HTR-8/SVneo (cell line): ENCODE measurements around the gene ARHGAP8.

Experiments
- DNase-seq: peaks from one replicate; pipeline ENCODE4 v3.0.0; 2011; ENCODE audit warnings: low spot score, mixed read lengths; ENCODE audit not compliant: insufficient read length
- FAIRE-seq: peaks from 2 replicates; lab custom pipeline; 2011; peaks lifted over from hg19 to GRCh38; lab: Jason Lieb, UNC

Gene ARHGAP8

DNA sequence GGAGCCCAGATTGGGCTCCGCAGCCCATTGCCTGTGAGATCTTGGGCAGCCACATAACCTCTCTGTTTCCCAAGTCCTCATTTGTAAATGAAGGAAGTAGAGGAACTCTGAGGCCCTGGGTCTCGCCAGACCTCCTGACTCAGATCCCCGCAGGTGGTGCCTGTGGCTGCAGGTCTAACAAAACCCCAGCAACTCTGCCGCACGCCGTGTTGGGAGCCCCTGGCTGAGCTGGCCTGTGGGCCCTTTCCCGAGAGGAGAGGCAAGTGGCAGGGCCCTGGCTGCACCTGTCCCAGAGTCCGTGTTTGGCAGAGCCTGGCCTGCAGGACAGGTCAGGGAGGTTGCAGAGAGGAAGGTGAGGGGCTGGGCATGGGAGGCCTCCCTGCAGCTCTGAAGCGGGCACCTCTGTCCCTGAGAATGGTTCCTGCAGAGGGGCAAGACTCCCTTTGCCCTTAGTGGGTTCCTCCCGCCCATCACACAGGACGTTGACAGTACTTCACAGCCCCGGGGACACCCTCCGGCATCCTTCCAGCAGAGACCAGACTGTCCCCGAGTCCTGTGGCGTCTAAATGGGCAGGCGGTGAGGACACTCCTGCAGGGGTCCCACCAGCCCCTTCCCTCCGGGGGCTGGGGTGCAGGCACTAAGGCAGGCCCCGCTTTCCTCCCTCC lies 67.7 kb downstream of the ARHGAP8 start:
- DNase-seq = no peak

DNA sequence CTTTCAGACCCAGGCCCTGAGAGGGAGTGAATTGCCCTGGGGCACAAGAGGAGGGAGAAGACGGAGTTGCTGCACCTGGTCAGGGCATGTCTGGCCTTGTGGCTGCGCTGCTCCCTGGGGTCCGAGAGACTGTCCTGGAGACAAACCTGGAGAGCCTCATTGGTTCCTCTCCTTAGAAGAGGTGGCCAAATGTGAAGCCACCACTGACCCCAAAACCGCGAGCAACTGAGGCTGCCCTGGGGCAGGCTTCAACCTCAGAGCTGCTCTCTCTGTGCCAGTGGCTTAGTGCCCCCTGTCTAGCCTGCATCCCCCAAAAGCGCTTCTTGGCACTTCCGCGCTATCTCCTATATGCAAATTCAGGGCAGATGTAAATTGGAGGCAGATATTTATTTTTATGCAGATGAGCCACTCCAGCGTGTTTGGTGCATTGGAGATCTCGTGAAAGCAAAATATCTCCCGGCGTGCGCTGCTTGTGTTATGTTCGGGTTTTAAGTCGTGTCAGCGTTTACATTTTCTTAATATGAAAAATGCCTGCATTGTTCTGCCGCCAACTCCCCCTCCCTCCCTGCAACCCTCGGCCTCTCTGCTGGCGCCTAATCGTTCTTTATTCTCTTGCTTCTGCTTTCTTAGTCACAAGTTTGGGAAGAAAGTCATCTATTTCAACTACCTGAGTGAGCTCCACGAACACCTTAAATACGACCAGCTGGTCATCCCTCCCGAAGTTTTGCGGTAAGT lies 69.5 kb downstream of the ARHGAP8 start:
- DNase-seq (no peak), FAIRE-seq (no peak)

More for the DNA sequence above, 67.7 kb downstream of the ARHGAP8 start:
- FAIRE-seq = no peak

DNA sequence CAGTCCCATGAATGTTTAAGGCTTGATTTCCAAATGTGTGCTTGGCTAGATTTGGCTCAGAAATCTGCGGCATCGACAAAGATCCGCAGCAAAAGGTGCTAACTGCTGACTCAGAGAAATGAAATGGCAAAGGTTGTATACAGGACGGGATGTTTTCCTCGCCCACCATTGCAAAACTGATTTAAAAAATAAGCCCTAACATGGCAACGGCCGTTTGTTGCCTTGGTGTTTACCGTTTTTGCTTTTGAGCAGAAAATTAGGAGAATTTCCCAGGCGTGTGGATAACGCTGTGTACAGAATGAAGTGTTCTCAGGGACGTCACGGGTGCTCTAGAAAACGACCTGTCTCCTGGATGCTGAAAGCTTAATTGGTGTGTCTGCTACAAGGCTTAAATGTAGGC lies 70.2 kb downstream of the ARHGAP8 start:
- no peak for DNase-seq
- FAIRE-seq = no peak

- no peak for DNase-seq
- FAIRE-seq = no peak
Measured at GRCh38 chr22:44823396-44823795, 71.0 kb downstream of the ARHGAP8 start.

- no peak for FAIRE-seq
- no peak for DNase-seq
Measured at GRCh38 chr22:44823806-44824205, 71.4 kb downstream of the ARHGAP8 start.

DNA sequence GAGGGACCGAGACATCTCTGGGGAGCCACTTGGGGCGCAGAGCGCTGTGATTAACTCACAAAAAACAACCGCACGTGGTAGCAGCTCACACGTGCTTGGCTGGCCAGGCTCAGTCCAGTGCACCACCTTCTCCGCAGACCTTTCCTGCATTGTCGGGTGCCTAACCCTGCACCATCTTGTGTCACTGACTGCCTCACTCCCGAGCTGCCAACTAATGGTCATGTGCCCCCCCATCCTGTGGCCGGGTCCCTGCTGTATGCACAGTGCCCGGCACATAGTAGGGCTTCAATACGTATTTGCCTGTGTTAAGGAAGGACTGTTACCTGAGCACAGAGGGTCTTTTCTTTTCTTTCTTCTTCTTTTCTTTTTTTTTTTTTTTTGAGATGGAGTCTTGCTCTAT lies 71.9 kb downstream of the ARHGAP8 start:
- no peak for FAIRE-seq
- no peak for DNase-seq

GRCh38 chr22:44825310-44826150 lies 73.2 kb downstream of the ARHGAP8 start:
- DNase-seq = no peak
- no peak for FAIRE-seq

GRCh38 chr22:44827666-44828190 lies 75.4 kb downstream of the ARHGAP8 start:
- FAIRE-seq = no peak
- no peak for DNase-seq

- FAIRE-seq (no peak), DNase-seq (peak; percentile 45)
Measured at GRCh38 chr22:44828193-44828592, 75.8 kb downstream of the ARHGAP8 start.

- DNase-seq = no peak
Measured at GRCh38 chr22:44831885-44832284, 79.5 kb downstream of the ARHGAP8 start.

DNA sequence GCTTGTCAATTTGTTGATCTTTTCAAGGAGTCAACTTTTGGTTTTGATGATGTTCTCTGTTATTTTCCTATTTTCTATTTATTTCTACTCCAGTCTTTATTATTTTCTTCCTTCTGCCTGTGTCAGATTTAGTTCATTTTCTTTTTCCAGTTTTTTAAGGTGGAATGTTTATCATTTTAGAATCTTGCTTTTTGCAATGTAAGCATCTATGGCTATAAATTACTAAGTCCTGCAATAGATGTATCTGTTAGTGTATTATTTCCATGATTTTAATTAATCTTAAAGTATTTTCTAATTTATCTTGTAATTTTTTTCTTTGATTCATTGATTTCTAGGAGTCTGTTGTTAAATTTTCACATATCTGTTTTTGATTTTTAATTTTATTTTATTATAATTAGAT lies 81.7 kb downstream of the ARHGAP8 start:
- DNase-seq (no peak), FAIRE-seq (no peak)

More at GRCh38 chr22:44831885-44832284, 79.5 kb downstream of the ARHGAP8 start:
- FAIRE-seq = no peak

GRCh38 chr22:44837481-44837880 lies 85.1 kb downstream of the ARHGAP8 start:
- FAIRE-seq (no peak), DNase-seq (no peak)

DNA sequence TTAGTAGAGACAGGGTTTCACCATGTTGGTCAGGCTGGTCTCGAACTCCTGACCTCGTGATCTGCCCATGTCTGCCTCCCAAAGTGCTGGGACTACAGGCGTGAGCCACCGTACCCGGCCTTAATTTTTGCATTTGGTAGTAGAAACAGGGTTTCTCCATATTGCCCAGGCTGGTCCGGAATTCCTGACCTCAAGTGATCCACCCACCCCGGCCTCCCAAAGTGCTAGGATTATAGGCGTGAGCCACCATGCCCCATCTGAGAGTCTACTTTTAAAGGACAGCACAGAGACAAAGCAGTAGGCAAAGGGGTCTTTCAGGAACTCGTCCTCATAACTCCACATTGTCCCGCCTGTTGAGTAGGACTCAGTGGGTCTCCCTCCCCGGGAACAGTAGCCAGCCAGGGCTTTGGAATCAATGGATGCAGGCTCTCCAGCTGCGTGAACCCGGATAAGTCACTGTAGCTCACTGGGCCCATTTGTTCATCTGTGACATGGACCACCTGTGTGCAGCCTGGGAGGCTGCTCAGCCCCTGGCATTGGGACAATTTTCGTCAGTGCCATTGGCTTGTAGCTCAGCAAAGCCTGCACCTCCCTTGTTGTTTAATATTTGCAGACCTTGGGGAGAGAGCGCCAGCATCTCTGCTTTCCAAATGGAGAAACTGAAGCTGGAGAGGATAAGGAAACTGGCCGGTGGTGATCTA lies 86.1 kb downstream of the ARHGAP8 start:
- no peak for DNase-seq
- no peak for FAIRE-seq

DNA sequence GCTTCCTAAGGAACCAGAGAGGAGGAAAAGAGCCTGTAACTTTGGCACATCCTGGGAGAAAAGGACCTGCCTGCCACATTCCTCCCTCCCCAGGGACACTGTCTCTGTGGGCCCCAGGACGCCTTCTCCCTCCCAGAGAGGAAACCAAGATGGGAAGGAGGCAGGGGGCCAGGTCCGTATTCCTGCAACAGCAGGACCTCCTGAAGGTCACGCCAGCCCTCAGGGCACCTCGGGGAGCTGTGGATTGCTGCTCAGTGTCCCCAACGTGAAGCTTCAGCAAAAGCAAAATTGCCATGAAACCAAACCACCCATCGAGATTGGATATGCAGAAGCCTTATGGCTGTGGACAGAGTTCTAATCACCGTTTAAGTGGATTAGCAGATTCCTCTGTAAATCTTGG lies 86.7 kb downstream of the ARHGAP8 start:
- DNase-seq (no peak), FAIRE-seq (no peak)

DNA sequence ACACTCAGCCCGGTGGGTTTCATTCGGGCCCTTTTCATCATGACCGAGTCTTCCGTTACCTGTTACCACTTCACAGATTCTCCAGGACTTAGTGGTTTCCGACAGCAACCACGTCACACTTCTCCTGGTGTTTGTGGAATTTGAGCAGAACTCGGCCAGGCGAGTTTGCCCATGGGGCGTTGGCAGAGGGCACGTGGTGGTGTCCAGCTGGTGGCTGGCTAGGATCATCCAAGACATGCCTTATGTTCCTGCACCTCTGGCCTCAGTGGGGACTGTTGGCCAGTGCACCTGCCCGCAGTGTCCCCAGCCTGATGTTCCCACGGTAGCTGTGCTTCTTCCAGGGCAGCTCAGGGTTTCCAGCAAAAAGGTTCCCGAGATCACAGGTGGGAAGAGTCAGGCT lies 87.3 kb downstream of the ARHGAP8 start:
- FAIRE-seq (no peak), DNase-seq (no peak)

GRCh38 chr22:44840611-44841322 lies 88.4 kb downstream of the ARHGAP8 start:
- FAIRE-seq = no peak

GRCh38 chr22:44842417-44842816 lies 90.0 kb downstream of the ARHGAP8 start:
- DNase-seq (no peak), FAIRE-seq (no peak)

More at GRCh38 chr22:44840611-44841322, 88.4 kb downstream of the ARHGAP8 start:
- DNase-seq = no peak

- no peak for FAIRE-seq
- no peak for DNase-seq
Measured at GRCh38 chr22:44845191-44845590, 92.8 kb downstream of the ARHGAP8 start.
